Adrenal gland (tissue), 5 donors: ENCODE results near the gene COL6A1.

Experiments
- POLR2A ChIP-seq, 2 donors: fragments of 450-650 bp; IDR thresholded peaks; one replicate each; pipeline ENCODE4 v1.6.1; 2017; ENCODE audit warnings: antibody characterized with exemption in 2 of 2, mild to moderate bottlenecking in 2 of 2, moderate library complexity in 1 of 2
- TF ChIP-seq, protein P1 (sequence below), 6 experiments: fragments of 450-650 bp in 4 of 6; fragments of 200-600 bp in 2 of 6; sonication (generic) in 1 of 6; IDR thresholded peaks; 1 replicate in 5 of 6; 2 replicates in 1 of 6; pipeline versions ENCODE4 v1.5.1 to v1.8.0; 2016 to 2021; ENCODE audit warnings: antibody characterized with exemption in 6 of 6, mild to moderate bottlenecking in 2 of 6, moderate library complexity in 1 of 6
- donor health status: DM: no; HTN: no; CAD: no.

- TF ChIP-seq, protein P1, sequence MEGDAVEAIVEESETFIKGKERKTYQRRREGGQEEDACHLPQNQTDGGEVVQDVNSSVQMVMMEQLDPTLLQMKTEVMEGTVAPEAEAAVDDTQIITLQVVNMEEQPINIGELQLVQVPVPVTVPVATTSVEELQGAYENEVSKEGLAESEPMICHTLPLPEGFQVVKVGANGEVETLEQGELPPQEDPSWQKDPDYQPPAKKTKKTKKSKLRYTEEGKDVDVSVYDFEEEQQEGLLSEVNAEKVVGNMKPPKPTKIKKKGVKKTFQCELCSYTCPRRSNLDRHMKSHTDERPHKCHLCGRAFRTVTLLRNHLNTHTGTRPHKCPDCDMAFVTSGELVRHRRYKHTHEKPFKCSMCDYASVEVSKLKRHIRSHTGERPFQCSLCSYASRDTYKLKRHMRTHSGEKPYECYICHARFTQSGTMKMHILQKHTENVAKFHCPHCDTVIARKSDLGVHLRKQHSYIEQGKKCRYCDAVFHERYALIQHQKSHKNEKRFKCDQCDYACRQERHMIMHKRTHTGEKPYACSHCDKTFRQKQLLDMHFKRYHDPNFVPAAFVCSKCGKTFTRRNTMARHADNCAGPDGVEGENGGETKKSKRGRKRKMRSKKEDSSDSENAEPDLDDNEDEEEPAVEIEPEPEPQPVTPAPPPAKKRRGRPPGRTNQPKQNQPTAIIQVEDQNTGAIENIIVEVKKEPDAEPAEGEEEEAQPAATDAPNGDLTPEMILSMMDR (IDR thresholded peaks at IDR 0.05), result no peak
- no peak for TF ChIP-seq POLR2A (IDR thresholded peaks at IDR 0.05)
Observed at GRCh38 chr21:45932922-45933502, 48.6 kb upstream of the COL6A1 start.
